ENCODE measurements around the gene CPT1C. TPM values are rescaled to one million over a fixed set of nuclear protein-coding genes. Genes with fewer than 3 reads are reported as not detected.

Gene CPT1C
- total RNA-seq, 4 donors from 2014 or later, result 0.38 to 2.6 (median 0.85) TPM; not detected in 1

- no peak for TF ChIP-seq CTCF (IDR thresholded peaks at IDR 0.05; ENCODE audit: low read depth)
These were observed 1.5 kb upstream of the CPT1C start, which contains the start of gene ADM5 for GRCh38 chr19:49689133-49690078. ADM5 (plus strand) TSS chr19:49689594; CDS start chr19:49689838, 244 bp downstream.

GRCh38 chr19:49690079-49690655, 749 bp upstream of the CPT1C start:
- no peak for TF ChIP-seq CTCF (IDR thresholded peaks at IDR 0.05; ENCODE audit: low read depth)

GRCh38 chr19:49691243-49692146, 579 bp downstream of the CPT1C start:
- TF ChIP-seq CTCF (IDR thresholded peaks at IDR 0.05; ENCODE audit: low read depth), result no peak

GRCh38 chr19:49692147-49692506, 1.2 kb downstream of the CPT1C start:
- TF ChIP-seq CTCF (IDR thresholded peaks at IDR 0.05; ENCODE audit: low read depth), result no peak

GRCh38 chr19:49696115-49696514, 5.2 kb downstream of the CPT1C start:
- no peak for TF ChIP-seq CTCF (IDR thresholded peaks at IDR 0.05; ENCODE audit: low read depth)

- no peak for TF ChIP-seq CTCF (IDR thresholded peaks at IDR 0.05; ENCODE audit: low read depth)
These were observed 5.9 kb downstream of the CPT1C start for GRCh38 chr19:49696865-49697264.
